Measurements from ENCODE around the gene HFM1.

Gene HFM1

DNA sequence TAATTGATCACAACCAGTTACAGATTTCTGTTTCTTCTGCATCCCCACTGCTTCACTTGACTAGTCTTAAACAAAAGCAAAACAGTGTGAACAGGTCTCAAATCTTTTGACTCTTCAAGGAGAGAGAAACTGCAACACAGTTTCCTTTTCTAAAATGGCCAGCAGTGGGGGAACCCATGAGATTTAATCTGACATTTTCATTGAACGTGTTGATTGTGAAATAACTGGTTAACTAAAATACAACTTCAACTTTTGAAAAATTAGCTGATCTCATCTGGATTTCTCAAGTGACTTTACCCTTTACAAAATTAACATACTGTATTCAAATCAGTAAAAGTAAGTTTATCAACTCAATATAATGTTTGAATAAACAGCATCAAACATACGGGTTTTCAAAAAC, 143.0 kb downstream of the HFM1 start:
- DNase-seq (ENCODE audit: low read depth in 2 of 2), result no peak

DNA sequence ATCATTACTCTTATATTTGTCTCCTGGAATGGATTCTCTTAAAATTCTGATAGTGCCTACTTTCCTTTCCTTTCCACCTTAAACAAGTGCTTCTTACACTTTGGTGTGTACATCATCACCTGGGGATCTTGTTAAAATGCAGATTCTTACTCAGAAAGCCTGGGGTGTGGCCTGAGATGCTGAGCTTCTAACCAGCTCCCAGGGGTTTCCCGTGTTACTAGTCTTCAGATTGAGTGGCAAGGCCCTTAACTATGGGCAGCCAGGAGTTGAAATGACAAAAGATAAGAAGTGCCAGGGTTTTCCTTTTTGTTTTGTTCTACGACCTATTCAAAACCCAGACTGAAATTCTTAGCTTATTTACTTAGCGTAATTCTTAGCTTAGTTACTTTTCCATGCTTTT, 159.2 kb downstream of the HFM1 start:
- DNase-seq (ENCODE audit: low read depth in 2 of 2), result no peak

DNA sequence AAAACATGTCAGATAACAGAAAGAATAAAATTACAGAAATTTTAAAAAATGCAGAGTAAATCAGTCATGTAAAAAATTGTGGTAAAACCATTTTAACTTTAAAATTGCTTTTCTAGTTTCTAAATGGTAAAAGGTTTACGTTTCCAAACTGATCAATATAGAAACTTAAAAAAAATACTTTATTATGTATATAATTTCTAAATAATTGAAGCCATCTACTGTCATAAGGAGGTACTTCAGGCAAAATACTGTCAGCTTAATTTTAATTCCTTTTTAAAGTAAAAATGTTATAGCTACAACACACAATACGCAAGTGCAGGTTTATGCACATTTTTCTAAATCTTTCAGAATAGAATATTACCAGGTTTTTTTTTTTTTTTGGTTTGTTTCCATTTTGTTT, 159.9 kb downstream of the HFM1 start:
- no peak for DNase-seq (ENCODE audit: low read depth in 2 of 2)

DNA sequence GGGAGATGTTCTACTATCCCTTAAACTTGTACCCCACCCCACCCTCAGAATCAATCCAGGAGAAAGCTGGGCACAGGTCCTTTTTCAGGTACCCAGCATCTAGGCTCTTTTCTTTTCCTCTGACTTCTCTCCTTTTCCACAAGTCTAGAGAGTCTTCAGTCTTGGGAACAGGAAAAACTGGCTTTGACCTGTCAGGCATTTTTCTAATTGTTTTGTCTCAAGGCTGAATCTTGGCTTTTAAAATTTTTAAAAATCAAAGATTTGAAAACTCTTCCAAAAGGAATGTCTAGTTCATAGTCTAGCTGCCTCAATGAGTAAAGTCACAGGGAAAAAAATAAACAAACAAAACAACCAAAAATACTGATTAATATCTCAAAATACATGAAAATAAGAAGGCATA, 161.5 kb downstream of the HFM1 start:
- DNase-seq (ENCODE audit: low read depth in 2 of 2), result no peak

DNA sequence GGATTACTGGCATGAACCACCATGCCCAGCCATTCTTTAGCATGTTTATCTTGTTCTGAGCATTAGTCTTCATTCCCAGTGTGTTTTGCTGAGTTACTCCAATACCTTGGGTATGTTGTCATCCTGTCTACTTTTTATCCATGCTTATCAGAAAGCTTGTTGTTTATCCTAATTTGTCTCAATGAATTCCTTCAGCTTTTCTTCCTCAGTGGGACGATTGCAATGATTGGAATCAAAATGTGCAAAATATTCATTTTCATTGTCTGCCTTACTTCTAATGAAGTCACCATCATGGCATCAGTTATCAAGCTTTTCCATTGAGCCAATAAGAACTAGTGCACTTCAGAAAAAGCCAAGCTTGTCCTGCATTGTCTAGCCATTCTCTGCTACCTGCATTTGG, 170.5 kb downstream of the HFM1 start:
- DNase-seq (ENCODE audit: low read depth in 2 of 2), result no peak

DNA sequence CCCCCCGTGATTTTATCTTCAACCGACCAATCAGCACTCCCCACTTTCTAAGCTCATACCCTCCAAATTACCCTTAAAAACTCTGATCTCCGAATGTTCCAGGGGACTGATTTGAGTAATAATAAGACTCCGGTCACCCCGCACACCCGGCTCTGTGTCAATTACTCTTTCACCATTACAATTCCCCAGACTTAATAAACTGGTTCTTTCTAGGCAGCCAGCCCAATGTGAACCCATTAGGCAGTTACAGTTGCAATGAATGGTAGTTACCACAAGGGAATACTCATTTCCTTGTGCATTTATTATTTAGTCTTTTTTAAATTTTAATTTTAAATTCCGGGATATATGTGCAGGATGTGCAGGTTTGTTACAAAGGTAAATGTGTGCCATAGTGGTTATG, 177.9 kb downstream of the HFM1 start:
- DNase-seq (ENCODE audit: low read depth in 2 of 2), result no peak

DNA sequence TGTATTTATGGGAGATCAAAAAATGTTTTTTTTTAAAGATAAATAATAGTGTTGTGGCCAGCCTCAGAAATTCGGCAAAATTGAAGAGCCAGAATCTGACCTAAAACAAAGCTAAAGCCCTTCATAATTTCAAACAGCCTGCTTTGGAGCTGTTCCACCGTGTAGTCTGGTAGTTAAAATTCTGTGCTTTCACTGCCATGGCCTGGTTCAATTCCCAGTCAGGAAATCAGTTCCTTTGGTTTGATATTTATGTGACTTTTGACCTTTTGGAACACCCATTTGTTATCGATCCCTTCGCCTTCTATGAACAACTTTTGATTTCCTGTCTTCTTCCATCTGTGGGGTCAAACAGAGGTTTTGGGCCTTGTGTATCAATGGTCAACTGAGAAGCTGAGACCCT, 179.8 kb downstream of the HFM1 start:
- DNase-seq (ENCODE audit: low read depth in 2 of 2), result no peak

DNA sequence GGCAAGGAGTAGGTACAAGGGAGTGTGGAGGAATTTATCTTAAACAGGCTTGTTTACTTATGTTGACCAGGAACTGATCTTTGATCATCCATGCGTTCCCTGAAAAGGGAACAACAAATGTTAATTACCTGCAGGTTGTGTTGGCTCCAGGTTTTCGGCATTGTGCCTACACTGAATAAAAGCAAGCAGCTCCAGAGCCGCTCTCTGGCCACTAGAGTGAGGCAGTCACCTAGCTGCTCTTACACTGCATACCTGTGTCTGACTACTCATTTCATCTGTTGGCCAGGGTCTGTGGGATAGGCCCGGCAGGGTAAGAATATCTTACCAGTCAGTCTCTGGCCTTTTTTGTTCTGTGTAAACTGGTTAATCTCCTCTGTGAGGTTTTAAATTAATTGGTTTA, 183.6 kb downstream of the HFM1 start:
- DNase-seq (ENCODE audit: low read depth in 2 of 2), result no peak

DNA sequence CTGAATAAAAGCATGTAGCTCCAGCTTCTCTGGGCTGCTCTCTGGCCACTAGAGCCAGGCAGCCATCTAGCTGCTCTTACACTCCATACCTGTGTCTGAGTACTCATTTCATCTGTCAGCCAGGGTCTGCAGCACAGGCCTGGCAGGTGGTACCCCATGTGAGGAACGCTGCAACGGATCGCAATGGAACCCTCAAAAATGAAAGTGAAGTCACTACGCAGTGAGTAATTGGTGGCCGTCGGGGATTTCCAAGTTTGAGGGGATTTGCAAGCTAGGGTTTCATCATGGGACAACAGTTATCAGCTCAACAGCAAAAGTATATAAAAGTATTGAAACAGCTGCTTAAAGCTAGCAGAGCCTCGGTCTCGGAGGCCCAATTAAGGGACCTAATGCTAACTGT, 186.7 kb downstream of the HFM1 start:
- DNase-seq (ENCODE audit: low read depth in 2 of 2), result no peak
